ENCODE data around the gene SLC35D1. TPM values are rescaled to one million over a fixed set of nuclear protein-coding genes. Genes with fewer than 3 reads are reported as not detected.

The SLC35D1 gene
- total and polyA plus RNA-seq, 10 of the 15 experiments (the other 5 are each of a cell fraction or from before 2014, with no cell fraction given): 2.9 to 12.4 (median 8.6) TPM

DNA sequence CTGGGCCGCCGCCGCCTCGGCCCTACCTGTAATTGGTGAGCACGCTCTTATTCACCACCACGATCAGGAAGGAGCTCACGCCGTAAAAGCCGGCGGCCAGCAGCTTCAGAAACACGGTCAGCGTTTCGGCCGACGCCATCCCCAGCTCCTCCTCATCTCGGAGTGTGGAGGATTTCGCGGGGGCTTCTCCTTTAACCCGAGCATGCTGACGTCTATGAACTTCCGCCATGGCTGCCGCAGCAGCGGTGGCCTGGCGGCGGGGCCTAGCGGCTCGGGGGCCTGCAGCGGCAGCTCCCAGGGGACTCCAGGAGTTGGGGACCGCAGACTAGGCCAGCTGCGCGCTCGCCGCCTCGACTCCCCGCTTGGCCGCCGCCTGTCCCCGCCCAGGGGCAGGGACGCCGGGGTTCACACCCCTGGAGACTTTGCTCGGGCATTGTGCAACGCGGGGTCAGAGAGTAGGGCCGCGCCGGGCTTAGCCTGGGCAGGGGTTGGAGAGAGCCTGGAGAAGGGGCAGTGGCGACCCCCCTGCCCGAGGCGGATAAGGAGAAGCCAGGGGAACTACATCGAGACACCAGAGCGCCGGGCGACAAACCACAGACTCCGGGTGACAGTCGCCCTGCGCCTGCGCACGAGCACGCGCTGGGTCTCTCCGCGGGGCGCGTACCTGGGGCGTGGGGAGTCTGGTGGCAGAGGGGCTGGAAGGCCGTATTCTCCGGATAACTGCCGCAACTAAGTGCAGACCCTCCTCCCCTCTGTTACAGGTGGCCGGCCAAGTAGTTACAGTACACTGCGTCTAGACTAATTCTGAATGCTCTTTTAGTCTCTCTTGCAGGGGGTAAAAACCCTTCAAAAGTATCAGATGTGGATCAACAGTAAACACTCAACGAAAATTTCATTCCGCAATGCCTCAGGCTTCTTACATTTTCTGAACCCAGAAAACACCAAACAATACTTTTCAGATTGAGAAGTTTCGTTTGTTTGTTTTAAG, at the start of gene SLC35D1 (continued):
- TF ChIP-seq MEF2B (IDR thresholded peaks at IDR 0.05; ENCODE audit: partially characterized antibody, poor library complexity, severe bottlenecking) (peak; percentile 97), ZNF24 (IDR thresholded peaks at IDR 0.05) (no peak), POLR2AphosphoS5 (IDR thresholded peaks at IDR 0.05; ENCODE audit: low read length) (peak; percentile 61), NFYB (IDR thresholded peaks at IDR 0.05; ENCODE audit: insufficient read depth, low read depth, low read length) (no peak), NR2F1 (conservative IDR thresholded peaks at IDR 0.05) (peak; percentile 77), MEF2A (IDR thresholded peaks at IDR 0.05; ENCODE audit: insufficient read depth, low read depth, low read length) (no peak), TCF3 (IDR thresholded peaks at IDR 0.05; ENCODE audit: borderline replicate concordance, insufficient read depth, low read depth, low read length) (no peak), BCL11A (IDR thresholded peaks at IDR 0.05; ENCODE audit: low read depth, low read length) (no peak), BMI1 (IDR thresholded peaks at IDR 0.05; ENCODE audit: borderline replicate concordance) (peak; percentile 76), EZH2 (IDR thresholded peaks at IDR 0.05; ENCODE audit: borderline replicate concordance, control insufficient read depth, low read depth, low read length) (no peak), ZNF274 (IDR thresholded peaks at IDR 0.05; ENCODE audit: insufficient read depth, insufficient read length) (no peak), NR2C1 (IDR thresholded peaks at IDR 0.05) (no peak; the same call in 1 of the 2 replicates)
- TF ChIP-seq, protein P1, sequence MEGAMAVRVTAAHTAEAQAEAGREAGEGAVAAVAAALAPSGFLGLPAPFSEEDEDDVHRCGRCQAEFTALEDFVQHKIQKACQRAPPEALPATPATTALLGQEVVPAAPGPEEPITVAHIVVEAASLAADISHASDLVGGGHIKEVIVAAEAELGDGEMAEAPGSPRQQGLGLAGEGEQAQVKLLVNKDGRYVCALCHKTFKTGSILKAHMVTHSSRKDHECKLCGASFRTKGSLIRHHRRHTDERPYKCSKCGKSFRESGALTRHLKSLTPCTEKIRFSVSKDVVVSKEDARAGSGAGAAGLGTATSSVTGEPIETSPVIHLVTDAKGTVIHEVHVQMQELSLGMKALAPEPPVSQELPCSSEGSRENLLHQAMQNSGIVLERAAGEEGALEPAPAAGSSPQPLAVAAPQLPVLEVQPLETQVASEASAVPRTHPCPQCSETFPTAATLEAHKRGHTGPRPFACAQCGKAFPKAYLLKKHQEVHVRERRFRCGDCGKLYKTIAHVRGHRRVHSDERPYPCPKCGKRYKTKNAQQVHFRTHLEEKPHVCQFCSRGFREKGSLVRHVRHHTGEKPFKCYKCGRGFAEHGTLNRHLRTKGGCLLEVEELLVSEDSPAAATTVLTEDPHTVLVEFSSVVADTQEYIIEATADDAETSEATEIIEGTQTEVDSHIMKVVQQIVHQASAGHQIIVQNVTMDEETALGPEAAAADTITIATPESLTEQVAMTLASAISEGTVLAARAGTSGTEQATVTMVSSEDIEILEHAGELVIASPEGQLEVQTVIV (IDR thresholded peaks at IDR 0.05; ENCODE audit: borderline replicate concordance, partially characterized antibody): no peak
- TF ChIP-seq, protein P2, sequence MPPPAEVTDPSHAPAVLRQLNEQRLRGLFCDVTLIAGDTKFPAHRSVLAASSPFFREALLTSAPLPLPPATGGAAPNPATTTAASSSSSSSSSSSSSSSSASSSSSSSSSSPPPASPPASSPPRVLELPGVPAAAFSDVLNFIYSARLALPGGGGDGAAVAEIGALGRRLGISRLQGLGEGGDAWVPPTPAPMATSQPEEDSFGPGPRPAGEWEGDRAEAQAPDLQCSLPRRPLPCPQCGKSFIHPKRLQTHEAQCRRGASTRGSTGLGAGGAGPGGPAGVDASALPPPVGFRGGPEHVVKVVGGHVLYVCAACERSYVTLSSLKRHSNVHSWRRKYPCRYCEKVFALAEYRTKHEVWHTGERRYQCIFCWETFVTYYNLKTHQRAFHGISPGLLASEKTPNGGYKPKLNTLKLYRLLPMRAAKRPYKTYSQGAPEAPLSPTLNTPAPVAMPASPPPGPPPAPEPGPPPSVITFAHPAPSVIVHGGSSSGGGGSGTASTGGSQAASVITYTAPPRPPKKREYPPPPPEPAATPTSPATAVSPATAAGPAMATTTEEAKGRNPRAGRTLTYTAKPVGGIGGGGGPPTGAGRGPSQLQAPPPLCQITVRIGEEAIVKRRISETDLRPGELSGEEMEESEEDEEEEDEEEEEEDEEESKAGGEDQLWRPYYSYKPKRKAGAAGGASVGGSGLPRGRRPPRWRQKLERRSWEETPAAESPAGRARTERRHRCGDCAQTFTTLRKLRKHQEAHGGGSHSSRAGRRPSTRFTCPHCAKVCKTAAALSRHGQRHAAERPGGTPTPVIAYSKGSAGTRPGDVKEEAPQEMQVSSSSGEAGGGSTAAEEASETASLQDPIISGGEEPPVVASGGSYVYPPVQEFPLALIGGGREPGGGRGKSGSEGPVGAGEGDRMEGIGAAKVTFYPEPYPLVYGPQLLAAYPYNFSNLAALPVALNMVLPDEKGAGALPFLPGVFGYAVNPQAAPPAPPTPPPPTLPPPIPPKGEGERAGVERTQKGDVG (CRISPR knock-in tag; IDR thresholded peaks at IDR 0.05): no peak
- TF ChIP-seq, protein P3, sequence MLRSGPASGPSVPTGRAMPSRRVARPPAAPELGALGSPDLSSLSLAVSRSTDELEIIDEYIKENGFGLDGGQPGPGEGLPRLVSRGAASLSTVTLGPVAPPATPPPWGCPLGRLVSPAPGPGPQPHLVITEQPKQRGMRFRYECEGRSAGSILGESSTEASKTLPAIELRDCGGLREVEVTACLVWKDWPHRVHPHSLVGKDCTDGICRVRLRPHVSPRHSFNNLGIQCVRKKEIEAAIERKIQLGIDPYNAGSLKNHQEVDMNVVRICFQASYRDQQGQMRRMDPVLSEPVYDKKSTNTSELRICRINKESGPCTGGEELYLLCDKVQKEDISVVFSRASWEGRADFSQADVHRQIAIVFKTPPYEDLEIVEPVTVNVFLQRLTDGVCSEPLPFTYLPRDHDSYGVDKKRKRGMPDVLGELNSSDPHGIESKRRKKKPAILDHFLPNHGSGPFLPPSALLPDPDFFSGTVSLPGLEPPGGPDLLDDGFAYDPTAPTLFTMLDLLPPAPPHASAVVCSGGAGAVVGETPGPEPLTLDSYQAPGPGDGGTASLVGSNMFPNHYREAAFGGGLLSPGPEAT (IDR thresholded peaks at IDR 0.05; ENCODE audit: low read depth): peak; percentile 61; the same call in 1 of the 2 replicates
- TF ChIP-seq, protein P4, sequence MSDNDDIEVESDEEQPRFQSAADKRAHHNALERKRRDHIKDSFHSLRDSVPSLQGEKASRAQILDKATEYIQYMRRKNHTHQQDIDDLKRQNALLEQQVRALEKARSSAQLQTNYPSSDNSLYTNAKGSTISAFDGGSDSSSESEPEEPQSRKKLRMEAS (IDR thresholded peaks at IDR 0.05; ENCODE audit: low read depth, low read length): 0 out of 2 replicates have a peak, but pooled peaks have one; percentile 15
- TF ChIP-seq, protein P5, sequence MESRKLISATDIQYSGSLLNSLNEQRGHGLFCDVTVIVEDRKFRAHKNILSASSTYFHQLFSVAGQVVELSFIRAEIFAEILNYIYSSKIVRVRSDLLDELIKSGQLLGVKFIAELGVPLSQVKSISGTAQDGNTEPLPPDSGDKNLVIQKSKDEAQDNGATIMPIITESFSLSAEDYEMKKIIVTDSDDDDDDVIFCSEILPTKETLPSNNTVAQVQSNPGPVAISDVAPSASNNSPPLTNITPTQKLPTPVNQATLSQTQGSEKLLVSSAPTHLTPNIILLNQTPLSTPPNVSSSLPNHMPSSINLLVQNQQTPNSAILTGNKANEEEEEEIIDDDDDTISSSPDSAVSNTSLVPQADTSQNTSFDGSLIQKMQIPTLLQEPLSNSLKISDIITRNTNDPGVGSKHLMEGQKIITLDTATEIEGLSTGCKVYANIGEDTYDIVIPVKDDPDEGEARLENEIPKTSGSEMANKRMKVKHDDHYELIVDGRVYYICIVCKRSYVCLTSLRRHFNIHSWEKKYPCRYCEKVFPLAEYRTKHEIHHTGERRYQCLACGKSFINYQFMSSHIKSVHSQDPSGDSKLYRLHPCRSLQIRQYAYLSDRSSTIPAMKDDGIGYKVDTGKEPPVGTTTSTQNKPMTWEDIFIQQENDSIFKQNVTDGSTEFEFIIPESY (IDR thresholded peaks at IDR 0.05): no peak
